ENCODE data around the gene MCMBP.
A peak's percentile ranks its signal among the peaks of the same experiment; 100 is the strongest.
"Not testable (repeated sequence)": the region's sequence is repeated elsewhere in the genome, so short reads cannot be mapped to it uniquely, and the experiment has no call there.

The MCMBP gene

DNA sequence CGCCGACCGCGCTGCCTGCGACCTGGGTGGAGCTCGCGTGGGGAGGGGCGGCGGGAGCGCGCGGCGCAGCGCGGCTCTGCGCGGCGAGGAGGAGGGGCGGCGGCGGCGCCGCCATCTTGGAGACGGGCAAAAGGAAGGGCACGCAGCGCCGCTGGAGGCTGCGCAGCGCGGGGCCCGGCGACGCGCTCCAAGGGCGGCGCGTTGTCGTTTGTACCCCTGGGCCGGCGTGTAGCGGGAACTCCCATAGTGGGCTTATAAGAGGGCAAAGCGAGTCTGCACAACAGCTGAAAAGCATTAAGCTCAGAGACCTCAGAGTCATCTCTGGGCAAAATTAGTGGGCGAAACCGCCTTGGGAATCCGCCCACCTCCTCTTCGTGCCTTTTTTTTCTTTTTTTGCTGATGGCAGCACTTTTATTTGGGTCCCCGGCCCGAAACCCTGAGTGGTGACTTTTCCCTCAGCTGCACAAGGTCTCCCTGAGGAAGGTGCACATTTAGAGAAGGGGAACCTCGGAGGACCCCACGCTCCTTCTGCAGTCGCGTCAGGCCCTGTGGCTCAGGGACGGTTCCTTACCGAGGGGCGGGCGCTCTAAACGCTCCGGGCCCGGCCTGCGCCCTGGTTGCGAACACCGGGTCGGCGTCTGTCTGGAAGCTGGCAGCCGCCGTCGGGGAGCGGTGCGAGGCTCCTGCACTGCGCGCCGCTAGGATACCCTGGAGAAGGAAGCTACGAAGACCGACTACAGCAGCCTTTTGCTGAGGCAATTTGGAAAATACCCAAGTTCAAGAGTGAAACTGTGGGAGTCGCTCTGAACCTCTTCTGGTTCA, 428 bp upstream of the MCMBP start:
- DNase-seq = peak; percentile 77

DNA sequence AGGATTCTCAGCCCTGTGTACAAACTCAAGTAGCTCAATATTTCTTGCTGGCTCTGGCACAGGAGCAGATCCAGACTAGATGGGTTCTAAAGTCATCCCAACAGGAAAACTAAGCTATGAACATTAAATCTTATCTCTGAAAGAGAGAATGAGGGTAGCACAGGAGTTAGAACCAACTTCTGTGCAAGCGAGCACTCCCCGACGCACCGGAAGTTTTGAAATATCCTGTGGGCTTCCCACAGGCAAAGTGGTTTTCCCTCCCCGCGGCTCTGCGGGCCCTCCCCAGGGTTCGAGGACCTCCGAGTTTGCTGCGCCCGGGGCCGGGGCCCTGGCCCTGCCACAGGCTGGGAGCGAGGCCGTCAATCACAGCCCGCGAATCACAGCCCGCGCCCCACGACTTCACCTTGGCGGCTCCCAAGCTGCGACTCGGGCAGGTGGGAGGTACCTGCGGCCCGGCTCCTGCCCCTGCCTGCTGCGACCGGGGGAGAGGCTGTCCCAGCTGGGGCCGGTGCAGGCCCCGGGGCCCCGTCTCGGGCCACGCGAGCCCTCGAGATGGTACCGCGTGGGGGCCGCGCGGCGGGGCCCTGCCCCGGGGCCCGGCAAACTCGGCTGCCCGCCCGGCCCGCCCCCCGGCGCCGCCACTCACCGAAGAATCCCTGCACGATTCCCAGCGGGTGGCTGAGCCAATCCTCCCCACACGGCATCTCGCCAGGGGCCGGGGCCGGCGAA, 598 bp downstream of the MCMBP start:
- peak; percentile 27 for DNase-seq

DNA sequence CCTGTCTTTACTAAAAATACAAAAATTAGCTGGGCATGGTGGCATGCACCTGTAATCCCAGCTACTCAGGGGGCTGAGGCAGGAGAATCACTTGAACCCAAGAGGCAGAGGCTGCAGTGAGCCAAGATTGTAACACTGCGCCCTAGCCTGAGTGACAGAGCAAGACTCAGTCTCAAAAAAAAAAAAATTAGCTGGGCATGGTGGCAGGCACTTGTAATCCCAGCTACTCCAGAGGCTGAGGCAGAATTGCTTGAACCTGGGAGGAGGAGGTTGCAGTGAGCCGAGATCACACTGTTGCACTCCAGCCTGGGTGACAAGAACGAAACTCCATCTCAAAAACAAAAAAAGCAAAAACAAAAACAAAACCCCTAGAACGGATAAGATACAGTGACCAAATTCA, 3.2 kb downstream of the MCMBP start:
- not testable (repeated sequence) for DNase-seq

DNA sequence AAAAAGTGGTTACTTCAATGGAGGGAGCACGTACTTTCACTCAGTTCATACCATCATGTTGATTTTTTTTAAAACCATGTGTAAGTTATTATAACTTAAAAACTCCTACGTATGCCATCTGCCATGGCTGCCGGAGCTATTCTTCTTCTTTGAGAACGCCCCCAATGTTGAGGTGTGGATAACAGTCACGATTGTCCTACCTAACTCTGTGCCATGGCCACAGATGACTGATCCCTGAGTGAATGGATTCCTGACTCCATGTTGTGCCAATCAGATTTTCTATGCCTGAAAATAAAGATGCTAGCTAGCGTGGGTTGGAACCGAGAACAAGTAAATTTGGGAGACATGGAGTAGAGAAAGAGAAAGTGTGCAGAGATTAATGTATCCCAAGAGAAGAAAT, 5.3 kb downstream of the MCMBP start:
- DNase-seq = no peak

DNA sequence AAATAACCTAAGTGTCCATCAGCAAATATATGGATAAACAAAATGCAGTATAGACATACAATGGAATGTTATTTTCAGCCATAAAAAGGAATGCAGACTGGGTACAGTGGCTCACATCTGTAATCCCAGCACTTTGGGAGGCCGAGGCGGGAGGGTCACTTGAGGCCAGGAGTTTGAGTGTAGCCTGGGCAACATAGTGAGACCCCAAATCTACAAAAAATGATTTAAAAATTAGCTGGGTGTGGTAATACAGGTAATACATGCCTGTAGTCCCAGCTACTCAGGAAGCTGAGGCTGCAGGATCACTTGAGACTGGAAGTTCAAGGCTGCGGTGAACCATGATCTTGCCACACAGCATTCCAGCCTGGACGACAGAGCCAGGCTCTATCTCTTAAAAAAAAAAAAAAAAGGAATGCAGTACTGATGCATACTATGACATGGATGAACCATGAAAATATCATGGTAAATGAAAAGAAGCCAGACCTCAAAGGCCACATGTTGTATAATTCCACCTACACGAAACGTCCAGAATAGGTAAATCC, 6.9 kb downstream of the MCMBP start:
- no peak for DNase-seq

DNA sequence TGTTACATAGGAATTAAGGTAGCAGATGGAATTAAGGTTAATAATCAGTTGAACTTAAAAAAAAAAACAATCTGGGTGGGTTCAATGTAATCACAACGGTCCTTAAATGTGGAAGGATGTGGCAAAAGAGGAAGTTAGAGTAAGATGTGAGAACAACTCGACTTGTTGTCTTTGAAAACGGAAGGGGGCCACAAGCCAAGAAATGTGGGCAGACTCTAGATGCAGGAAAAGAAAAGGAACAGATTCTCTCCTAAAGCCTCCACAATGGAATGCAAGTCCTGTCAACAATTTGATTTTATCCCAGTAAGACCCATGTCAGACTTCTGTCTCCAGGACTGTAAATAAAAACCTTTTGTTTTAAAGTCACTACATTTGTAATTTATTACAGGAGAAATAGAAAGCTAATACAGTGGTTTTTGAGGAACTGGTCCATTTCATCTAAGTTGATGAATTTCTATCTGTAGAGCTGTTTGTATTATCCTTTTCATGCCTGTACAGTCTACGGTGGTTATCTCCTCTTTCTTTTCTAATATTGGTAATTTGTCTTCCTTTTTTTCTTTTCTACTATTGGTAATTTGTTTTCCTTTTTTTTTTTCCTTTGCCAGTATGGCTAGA, 8.6 kb downstream of the MCMBP start:
- no peak for DNase-seq

DNA sequence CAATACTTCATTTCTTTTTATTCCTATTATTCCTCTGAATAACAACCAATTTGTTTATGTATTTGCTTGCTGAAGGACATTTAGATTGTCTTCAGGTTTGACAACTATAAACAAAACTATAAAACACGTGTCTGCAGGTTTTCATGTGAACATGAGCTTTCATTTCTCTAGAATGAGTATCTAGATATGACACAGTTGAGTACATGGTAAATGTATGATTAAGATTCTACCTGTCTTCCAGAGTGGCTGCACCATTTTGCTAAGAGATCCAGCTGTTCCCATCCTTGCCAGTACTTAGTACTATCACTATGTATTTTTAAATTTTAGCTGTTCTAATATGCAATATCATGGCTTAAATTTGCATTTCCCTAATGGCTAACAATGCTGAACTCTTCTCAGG, 10.1 kb downstream of the MCMBP start:
- DNase-seq = no peak

DNA sequence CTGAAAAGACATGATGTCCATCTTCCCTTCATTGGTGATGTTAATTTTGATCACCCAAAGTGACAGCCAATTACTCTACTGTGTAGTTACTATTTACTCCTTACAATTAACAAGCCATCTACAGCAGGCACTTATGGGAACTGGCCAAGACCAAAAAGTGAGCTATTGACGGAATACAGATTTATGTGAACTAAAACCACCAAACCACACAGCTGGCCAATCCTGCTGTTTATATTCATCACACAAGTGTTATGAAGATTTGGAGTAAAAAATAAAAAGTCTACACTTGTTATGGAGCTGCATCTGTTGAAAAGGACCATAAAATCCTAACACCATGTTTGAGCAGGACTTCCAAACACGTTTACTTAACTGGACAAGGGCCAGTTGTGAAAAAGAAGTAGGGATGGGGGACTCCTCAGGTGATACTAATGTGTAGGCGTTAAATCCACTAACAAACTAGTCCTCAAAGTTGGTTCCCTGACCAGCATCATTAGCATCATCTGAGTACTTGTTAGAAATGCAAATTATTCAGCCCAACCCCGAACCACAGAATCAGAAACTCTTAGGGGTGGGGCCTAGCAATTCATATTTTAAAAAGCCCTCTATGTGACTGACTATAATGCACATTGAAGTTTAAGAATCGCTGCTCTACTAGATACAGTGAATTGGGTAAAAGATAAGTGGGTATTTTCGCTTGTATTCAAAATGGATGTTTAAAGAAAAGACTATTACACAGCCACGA, 11.6 kb downstream of the MCMBP start:
- no peak for DNase-seq

DNA sequence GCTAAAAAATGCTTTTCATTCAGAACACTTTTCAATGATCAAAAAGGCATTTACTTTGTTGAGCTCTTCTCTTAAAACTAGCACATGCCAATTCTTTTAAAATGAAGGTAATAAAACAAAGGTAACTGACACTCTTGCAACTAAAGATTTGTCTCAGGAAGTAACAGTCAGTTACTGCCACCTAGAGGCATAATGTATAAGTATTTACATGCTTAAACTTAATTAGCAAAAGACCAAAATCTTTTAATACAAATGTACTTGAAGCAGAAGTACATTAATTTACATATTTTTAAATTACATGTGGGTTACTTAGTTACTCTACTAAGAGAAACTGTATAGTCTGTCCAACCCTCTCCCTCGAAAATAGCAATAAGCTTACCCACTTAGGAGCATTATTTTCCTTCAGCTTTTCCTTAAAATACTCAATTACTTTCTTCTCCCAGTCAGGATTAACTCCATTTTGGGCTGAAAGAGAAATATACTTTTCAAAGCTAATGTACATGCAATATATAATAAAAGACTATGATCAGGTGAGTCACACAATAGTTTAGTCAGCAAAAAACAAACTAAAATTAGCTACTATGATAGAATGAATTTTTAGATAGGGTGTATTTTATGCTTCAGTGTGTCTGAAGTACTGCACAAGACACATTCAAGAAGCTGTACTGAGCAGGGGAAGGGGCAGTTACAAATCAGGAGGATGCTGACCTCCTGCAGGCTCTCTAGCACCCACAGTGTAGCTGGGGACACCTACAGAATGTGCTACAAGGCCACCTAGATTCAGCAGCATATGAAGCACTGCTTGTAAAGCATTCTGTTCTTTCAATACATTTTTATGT, 13.0 kb downstream of the MCMBP start:
- DNase-seq = no peak

DNA sequence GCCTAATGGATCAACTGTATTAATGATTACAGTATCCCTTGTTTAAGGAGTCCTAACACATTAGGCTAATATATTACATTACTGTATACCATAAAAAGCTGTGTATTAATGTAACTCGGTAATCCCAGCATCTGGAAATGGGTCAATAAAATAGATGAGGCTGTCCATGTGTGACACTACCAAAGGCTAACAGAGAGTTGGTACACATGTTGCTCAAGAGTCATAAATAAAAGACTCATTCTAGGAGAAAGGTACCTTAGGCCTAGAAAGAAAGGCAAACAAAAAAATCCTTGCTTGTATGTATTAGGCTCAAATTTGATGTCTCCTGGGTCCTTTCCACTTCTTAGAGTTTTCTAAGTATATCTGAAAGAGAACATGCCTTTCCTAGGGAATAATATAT, 14.6 kb downstream of the MCMBP start:
- no peak for DNase-seq

DNA sequence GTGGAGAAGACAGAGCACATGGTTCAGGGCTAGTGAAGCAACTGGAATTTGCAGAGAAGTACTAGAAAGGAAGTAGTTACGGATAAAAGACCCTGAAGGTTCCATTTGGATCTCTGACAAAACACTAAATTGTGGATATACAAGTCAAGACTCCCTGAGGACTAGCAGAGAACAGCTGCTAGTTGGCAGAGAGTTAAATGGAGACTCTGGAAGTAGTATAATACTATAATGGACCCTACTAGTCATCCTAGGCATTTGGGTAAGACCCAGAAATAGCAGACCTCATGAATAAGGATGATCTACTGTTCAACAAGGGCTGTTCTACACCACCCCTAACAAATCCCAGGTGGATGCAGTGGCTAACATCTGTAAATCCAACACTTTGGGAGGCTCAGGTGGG, 19.1 kb downstream of the MCMBP start:
- no peak for DNase-seq

DNA sequence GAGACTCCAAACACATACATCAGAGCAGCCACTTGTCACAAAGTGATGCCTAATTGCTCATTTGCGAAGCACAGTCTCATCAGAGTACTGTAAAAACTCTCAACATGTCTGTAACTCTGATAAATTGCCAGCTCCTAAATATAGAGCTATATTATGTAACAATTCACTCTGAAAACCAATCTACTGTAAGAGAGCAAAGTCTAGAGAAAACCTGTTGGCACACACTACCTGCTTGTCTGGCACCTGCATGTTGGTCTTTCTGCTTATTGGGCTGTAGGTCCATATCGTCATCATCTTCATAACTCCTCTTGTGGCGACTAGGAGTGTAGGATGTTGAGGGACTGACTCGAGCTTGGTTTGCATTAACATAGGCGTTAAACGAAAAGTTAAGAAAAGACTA, 19.8 kb downstream of the MCMBP start:
- DNase-seq = no peak

DNA sequence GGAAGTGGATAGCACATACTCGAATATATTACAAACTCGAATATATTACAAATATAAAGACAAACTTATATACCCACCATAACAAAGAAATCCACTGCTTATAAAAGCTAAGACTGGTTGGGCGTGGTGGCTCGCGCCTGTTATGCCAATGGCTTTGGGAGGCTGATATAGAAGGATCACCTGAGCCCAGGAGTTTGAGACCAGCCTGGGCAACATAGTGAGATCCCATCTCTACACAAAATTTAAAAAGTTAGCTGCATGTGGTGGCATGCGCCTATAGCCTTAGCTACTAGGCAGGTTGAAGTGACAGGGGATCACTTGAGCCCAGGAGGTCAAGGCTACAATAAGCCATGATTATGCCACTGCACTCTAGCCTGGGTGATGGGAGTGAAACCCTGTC, 20.4 kb downstream of the MCMBP start:
- no peak for DNase-seq

DNA sequence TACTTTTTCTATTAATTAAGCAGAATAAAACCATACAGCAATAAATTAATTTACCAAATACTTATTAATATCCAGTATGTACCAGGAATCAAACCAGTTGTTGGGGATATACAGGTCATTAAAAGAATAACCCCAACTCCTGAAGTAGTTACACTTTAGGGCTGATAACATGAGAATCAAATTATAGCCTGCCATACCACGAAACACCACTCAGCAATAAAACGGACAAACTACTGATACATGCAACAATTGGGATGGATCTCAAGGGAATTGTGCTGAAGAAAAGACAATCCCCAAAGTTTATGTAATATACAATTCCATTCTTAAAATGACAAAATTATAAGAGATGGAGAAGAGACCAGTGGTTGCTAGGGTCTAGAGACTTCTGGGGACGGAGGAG, 22.7 kb downstream of the MCMBP start:
- no peak for DNase-seq

DNA sequence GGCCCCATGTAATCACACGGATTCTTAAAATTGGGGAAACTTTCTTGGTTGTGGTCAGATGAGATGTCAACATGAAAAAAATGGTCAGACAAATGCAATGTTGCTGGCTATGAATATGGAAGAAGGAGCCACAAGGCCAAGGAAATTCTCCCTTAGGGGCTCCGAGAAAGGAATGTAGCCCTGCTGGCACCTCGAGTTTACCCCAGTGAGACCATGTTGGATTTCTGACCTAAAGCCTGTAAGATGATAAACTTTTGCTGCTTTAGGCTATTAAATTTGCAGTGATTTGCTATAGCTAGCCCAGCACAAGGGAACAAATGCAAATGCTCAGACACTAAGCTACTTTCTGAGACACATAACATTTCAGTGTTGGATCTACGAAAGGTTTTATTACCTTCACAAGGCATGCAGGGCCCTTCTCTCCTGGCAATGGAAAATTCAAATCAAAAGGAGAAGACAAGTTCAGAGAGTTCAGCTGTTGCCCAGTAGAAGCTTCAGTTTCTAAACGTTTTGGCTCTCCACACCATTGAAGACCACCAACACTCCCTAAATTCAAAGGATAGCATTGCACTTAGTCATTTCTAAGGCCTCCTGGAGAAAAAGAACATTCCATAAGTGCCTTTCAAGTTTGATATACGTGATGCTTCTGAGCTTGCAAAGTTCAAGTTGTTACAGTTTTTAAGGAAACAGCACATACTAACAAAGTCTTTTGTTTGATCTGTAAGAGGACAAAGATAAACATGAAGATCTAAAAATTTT, 23.4 kb downstream of the MCMBP start:
- DNase-seq = no peak

DNA sequence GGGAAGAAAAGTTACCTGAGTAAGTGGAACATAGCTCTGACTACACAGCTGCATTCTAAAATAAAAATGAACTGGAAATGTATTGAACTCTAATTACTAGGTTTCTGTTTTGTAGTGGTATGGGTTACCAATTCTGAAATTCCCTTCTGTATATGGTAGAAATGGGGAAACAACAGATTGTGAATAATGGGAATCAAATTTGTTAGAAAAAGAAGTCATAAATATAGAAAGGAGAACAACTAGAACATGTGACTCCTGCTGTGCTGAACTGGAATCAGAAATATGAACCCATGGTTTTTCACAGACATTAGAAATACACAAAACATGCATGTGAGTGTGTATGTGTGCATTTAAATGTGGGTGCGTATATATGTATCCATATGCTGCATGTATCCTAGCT, 27.0 kb downstream of the MCMBP start:
- no peak for DNase-seq

DNA sequence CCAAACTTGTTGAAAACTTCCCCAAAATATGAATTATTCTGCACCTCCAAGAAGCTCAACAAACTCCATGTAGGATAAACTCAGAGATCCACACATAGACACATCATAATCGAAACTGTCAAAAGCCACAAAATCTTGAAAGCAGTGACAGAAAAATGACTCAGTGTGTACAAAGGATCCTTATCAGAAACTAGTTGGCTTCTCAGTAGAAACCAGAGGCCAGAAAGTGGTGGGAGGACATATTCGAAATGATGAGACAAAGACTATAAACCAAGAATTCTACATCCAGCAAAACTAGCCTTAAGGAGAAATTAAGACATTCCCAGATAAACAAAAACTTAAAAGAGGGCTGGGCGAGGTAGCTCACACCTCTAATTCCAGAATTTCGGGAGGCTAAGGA, 38.5 kb downstream of the MCMBP start:
- DNase-seq = no peak

DNA sequence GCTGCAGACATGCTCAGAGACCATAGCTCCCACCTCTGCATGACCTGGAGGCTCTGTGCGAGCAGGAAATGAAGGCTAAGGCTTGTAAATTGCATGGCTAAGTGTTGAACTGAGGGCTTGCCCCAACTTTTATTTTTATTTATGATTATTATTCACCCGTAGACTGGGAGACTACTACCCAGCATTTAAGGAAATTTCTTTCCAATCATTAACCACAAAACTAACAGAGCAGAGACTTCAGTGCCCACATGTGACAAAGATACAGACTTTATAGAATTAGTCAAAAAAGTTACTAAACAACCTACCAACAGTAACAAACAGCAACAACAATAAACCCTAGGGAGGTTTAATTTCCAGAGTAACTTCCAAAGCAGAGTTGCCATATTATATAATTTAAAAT, 39.7 kb downstream of the MCMBP start:
- DNase-seq = no peak

DNA sequence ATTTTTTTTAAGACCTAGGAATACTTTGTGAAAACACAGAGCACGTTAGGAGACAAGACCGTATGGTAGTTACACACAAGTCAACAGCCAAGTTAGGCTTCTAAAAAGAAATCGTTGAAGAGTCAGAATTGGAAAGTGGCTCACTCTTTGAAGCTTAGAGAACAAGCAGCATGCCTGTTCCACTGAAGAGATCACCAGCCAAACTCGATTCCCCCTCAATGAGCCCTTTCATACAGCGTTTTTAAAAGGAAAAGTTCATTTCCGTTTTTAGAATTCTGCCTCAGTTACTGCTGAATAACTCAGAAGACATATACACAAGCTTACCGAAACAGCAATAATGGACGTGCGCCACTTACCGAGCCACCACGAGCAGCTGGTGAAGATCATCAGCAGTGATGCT, 41.0 kb downstream of the MCMBP start:
- no peak for DNase-seq

DNA sequence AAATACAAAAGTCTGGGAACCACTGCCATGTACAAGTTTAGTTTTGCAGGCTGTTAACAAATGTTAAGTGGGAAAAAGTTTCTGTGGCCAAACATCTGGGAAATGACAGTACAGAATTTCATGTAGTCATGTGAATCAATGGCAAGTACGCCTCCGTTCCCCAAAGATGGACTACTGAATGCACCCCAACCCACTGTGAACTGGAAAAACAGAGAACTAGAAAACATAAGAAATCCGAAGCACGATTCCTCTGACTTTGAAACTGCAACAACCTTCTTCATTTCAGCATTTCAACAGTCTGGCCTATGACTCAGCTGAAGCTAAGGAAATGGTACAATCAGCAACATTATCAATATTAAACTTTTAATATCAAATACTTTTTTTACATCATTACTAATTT, 41.8 kb downstream of the MCMBP start:
- DNase-seq = no peak

DNA sequence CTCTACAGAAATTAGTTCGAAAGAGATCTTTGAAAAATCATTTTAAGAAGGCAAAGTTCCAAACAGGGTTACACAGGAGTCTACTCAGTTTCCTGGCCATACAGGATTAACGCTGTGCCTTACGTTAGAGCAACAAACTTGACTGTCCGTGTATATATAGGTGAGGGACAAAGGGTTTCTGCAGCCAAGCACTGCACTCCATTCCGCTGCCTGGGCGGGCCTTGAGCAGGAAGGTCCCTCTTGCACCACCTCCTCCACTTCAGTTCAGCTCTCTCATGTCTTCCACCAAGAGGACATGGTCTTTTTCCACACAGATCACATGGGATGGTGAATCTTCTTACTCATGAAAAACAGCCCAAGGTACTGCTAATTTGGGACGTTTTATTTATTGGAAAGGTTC, 43.2 kb downstream of the MCMBP start:
- DNase-seq = no peak

Measured in NCI-H1105 treated with DMSO at 0.1 percent for 48 hours (cell line).